Amniotic epithelial cell (primary cell): Measurements from ENCODE around the gene MIDN.

Experiments
- DNase-seq: peaks from one replicate; pipeline ENCODE4 v3.0.0-alpha.2; 2010; ENCODE audit warnings: low read depth

The MIDN gene

DNA sequence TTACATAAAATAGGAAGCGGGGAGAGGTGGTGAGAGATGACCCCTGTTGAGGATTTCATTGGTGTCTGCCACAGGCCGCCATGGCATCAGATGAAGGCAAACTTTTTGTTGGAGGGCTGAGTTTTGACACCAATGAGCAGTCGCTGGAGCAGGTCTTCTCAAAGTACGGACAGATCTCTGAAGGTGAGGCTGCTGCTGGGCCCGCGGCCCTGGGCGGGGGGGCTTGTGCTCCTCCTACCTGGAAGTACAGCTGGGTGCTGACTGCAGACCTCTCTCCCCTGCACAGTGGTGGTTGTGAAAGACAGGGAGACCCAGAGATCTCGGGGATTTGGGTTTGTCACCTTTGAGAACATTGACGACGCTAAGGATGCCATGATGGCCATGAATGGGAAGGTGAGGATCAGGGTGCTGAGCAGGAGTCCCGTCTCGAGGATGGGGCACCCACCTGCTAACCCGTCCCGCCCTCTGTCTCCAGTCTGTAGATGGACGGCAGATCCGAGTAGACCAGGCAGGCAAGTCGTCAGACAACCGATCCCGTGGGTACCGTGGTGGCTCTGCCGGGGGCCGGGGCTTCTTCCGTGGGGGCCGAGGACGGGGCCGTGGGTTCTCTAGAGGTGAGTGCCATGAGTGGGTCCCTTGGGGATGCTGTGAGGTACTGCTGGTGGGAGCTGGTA lies 22.6 kb downstream of the MIDN start:
- DNase-seq: no peak

DNA sequence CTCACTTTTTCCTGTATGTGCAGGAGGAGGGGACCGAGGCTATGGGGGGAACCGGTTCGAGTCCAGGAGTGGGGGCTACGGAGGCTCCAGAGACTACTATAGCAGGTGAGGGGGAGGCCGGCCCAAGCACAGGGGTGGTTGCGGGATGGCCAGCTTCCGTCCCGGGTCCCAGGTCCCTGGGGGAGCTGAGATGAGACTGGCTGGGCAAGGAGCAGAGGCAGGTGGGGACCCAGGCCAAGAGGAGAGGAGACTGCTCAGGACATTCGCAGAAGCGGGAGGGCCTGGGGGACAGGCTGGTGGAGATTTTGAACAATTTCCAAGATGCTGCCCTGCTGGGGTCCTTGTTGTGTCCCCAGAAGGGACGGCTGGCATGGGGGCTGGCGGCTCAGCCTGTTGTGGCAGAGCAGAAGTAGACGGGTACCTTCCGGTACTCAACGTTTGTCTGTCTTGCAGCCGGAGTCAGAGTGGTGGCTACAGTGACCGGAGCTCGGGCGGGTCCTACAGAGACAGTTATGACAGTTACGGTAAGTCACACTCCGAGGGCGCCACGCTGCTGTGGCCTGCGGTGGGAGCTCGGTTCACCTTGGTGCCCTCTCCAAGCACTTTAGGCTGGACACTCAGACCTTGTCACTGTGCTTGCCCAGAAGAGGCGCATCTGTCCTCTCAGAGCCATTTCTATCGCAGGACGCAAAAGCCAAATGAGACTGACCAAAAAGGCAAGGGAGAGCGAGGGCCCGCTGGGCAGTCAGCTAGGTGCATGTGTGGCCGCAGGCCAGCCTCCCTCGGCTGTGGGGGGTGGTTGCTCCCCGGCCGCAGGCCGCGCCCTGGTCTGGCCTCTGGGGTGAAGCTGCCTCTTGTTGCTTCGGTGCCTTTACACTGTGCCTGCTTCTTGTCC lies 23.4 kb downstream of the MIDN start:
- no peak for DNase-seq

- DNase-seq: no peak
Measured at GRCh38 chr19:1272423-1273262, 24.3 kb downstream of the MIDN start.

GRCh38 chr19:1273263-1274041 lies 25.1 kb downstream of the MIDN start:
- peak; percentile 41 for DNase-seq

DNA sequence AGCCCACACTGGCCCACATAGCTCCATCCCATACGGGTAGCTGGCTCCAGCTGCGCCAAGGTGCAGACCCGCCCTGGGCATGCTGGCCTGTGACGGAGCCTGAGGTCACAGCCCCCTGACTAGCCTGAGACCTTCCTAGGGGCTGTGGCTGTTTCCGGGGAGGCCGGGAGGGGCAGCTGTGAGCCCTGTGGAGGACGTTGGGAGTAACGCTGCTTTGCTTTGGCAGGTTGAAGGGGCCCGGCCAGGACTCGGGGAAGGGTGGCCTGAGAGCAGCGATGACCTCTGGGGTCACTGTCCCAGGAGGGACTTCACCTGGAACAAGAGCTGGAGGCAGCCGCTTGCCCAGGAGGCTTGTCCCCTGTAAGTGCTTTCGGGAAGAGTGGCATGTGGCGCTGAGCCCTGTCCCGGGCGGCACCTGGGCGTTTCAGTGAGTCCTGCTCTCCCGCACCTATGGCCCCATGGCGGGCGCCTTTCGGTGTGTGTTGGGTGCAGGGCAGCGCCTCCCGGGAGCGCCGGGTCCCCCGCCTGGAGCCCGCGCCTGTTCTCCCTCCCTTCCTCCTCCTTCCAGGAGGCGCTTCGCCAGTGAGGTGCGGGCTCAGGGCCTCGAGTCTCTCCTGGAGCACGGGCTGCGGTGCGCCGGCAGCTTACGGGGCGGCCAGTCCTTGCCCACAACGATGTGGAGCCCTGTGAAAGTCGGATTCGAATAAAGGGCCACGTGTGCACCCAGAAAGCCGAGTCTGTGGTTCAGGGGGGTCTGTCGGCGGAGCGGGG lies 25.9 kb downstream of the MIDN start:
- no peak for DNase-seq

GRCh38 chr19:1274852-1275259 lies 26.5 kb downstream of the MIDN start:
- DNase-seq: no peak

GRCh38 chr19:1275260-1275975 lies 27.0 kb downstream of the MIDN start, which contains the start of gene FAM174C:
Gene FAM174C, plus strand, starts transcription at chr19:1275530. Its CDS starts 20 bp downstream, at chr19:1275550.
- DNase-seq: peak; percentile 95

- DNase-seq: no peak
Measured at GRCh38 chr19:1275976-1276627, 27.7 kb downstream of the MIDN start.

DNA sequence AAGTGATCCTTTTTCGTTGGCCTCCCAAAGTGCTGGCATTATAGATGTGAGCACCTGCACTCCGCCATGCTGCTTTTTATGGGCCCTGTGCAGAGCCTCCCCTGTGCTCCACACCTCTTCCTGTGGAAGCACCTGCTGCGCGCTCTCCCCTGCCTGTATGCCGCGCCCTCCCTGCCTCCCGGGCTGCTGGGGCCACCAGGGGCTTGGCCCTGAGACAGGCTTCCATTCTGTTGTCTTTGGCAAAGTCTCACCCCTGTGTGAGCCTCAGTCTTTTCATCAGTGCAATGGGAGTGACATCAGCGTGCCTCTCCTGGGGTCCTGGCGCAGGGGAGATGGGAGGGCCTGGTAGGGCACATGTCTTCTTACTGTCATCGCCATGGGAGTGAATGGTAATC lies 28.2 kb downstream of the MIDN start:
- DNase-seq: no peak

DNA sequence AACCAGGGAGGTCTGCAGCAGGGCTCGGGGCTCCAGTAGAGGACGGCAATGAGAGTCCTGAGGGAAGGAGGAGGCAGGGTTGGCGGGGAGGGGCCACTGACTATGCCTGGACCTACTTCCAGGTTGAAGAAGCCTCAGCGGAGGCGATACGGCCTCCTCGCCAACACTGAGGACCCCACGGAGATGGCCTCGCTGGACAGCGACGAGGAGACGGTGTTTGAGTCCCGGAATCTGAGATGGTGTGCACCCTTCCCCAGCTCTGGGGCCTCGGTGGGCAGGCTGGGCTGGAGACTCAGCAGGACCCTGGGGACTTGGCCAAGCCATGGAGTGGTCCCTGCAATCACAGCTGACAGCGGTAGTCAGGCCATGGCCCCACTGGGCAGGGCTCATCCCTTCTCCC lies 28.7 kb downstream of the MIDN start:
- no peak for DNase-seq

- DNase-seq: no peak
Measured at GRCh38 chr19:1278074-1278473, 29.7 kb downstream of the MIDN start.

GRCh38 chr19:1278713-1279660 lies 30.6 kb downstream of the MIDN start:
- no peak for DNase-seq

DNA sequence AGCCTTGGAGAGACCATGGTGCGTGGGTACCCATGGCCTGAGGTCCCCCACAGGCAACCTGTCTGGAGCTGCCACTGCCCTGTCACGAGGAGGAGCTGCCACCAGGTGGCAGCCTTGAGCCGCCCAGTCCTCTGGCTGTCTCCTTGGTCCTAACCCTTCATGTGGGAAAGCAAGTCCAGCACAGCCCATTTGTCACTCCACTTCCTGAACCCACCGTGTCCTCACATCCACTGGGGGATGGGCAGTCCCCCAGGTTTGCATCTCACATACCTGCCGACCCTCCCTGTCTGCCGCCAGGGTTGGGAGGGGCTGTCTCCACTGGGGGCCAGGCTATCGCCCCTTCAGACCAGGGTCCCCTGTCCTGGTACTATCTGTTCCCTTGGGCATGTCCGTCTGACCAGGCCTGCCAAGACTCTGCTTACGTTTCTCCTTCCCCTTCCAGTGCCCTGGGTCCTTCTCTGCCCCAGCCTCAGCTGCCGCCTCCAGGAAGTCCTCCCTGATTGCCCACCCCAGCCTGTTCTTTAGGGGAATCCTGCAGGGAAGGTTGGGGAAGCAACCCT lies 31.5 kb downstream of the MIDN start:
- DNase-seq: peak; percentile 71

DNA sequence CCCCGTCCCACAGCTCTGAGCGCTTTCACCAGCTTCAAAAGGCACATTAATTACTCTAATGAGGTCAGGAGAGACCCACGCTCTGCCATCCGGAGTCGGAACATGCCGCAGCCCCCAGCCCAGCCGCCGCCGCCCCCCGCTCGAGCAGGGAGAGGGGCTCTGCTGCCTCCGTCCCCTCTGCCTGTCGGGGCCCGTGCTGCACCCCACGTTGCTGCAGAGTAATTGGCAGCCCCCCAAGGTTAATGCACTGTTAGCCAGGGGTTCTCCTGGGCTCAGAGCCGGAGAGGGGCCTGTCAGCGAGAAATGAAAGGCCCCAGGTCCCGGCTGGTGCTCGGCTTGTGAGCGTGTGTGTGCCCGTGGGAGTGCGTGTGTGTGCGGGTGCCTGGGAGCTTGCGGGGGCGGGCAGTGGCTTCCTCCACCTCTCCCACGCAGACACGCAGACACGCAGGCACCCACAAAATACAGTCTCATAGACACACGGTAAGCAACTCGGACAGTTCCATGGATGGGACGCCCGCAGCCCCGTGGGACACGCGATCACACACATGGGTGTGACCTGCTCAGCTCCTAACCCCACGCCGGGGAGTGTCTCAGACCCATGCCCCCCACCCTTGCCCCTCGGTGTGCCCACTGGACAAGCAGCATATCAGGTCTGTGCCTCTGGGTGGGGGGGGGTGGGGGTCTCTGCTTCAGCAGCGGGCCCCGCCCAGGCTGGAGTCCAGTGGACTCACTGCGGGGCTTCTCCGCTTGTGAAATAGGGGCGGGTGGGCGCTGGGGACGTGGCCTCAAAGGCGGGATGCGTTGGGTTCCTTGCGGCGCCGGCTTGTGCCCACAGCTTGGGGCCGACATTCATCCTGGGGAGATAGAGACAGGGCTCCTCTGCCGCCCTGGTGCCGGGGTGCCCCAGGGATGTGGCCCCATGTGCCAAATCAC lies 32.5 kb downstream of the MIDN start:
- DNase-seq: no peak

- no peak for DNase-seq
Measured at GRCh38 chr19:1281569-1282287, 33.3 kb downstream of the MIDN start.

DNA sequence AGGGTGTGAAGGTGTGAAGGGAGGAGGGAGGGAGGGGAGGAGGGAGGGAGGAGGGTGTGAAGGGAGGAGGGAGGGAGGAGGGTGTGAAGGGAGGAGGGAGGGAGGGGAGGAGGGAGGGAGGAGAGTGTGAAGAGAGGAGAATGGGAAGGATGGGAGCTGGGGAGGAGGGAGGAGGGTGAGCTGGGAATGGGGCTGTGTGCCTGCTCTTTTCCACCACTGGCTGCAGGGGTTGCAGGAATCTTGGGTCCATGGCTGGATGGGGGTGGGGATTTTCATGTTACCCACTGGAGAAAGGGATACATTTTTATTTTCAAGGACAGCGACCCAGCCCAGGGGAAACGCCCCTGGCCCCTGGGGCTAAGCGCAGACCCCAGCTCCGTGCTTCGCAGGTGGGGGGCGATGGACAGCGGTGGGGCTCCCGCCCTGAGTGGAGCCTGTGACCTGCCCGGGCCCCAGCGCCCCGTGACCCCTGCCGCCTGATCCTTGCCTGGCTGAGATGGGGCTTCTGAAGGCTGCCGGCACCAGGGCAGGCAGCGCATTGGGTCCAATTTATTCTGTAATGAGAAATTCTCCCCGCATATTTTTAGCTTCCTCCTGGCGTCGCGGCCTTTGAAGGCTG lies 34.3 kb downstream of the MIDN start:
- DNase-seq: no peak
